Measurements from ENCODE around the gene FARS2.
A peak's percentile ranks its signal among the peaks of the same experiment; 100 is the strongest.

Gene FARS2

GRCh38 chr6:5287205-5287965 is 26.1 kb downstream of the FARS2 start:
- DNase-seq (ENCODE audit: low read depth in 2 of 2), result no peak

GRCh38 chr6:5287966-5288297 is 26.6 kb downstream of the FARS2 start:
- DNase-seq (ENCODE audit: low read depth in 2 of 2), result no peak

GRCh38 chr6:5290097-5290496 is 28.8 kb downstream of the FARS2 start:
- DNase-seq (ENCODE audit: low read depth in 2 of 2), result no peak

DNA sequence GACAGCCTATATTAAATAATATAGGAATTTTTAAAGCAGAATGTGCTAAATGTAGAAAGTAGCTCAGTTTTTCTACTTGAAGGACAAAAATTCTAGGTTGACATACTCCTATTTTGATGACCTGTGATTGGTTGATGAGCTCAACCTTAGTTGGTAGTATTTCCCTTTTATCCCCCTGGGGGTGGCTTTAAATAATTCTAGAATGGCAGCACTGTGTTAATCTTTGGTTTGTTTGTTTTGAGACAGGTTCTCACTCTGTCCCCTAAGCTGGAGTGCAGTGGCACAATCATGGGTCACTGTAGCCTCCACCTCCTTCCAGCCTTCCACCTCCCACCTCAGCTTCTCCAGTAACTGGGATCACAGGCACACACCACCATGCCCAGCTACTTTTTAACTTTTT is 29.2 kb downstream of the FARS2 start:
- no peak for DNase-seq (ENCODE audit: low read depth in 2 of 2)

GRCh38 chr6:5292154-5292553 is 30.8 kb downstream of the FARS2 start:
- no peak for DNase-seq (ENCODE audit: low read depth in 2 of 2)

DNA sequence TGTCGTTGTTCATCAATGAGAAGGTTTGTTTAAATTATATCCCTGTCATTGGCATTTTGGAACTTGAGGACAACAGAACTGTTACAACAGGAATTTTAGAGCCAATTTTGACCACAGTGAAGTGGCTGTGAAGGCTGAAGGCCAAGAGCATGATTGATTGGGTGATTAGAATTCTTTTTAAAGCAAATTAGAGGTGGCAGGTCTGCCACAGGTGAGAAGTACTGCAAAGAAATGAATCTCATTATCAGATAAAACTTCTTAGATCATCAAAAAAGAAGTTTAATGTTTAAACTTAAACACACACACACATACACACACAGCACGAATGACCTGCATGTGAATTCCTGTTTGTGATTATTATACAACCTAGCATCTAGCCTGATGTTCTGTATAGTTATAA is 32.4 kb downstream of the FARS2 start:
- DNase-seq (ENCODE audit: low read depth in 2 of 2), result no peak

DNA sequence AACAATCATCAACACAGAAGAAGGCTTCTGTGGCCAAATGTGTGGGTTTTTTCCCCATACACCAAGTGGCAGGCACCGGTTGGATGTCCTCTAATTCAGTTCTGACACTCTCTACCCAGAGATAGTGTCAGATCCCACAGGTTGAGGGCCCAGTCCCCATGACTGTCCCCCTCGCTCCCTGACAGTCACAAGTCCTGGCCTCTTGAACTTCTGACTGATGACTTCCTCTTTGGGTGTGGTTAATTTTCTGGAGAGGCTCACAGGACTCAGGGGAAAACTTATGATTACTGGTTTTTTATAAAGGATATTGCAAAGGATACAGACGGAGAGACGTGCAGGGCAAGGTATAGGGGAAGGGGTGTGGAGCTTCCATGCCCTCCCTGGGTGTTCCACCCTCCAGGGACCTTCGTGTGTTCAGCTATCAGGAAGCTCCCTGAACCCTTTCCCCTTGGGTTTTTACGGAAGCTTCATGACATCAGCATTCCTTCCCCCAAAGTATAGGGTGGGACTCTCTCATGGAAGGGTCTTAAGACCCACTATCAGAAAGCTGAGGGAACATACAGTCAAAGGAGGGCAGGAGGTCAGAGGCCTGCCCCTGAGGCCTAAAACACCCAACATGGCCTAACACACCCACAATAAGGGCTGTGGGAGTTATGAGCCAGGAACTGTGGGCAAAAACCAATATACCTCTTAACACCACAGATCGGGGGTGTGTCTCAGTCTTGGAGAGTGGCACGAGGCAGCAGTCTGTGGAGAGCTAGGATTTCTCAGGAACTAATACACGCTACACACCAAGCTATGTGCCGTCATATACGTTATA is 33.3 kb downstream of the FARS2 start:
- DNase-seq (ENCODE audit: low read depth in 2 of 2), result no peak

DNA sequence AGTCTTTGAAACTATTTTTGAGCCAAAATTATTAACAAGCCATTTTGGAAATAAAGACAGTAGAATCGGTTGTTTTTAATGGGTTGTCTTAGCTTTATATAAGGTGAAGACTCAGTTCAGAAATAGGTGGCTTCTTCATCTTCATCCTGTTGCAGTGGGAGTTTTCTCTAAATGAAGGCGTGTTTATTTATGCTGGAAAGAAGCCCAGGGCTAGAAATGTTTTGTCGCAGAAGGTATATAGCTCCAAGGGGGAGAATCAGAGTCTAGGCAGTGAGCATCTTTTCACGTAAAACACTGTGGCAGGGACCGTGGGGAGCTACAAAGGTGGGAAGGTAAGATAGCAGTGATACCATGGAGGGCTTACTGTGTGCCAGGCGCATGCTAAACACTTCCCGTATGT is 34.3 kb downstream of the FARS2 start:
- DNase-seq (ENCODE audit: low read depth in 2 of 2), result no peak

DNA sequence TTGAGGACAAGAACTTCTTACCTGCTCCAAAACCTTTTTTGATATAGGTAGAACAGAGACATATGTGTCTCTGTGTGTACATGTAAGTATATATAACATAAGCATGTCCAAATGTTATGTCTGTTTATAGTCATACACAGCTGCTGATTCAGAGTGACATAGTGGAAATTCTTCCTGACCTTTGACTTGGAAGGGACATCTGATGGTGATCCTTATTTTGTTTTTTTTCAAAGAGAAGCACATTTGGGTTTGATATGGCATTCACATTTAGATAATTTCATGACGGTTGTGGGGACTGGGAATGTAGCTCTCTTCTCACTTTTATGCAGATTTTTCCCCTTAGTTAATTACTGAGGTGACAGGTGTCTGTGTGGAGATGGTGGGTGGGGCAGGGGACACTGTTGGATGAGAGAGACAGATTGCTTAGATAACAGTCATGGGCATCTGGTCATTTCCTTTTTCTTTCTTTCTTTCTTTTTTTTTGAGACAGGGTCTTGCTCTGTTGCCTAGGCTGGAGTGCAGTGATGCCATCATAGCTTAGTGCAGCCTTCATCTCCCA is 39.0 kb downstream of the FARS2 start:
- no peak for DNase-seq (ENCODE audit: low read depth in 2 of 2)

DNA sequence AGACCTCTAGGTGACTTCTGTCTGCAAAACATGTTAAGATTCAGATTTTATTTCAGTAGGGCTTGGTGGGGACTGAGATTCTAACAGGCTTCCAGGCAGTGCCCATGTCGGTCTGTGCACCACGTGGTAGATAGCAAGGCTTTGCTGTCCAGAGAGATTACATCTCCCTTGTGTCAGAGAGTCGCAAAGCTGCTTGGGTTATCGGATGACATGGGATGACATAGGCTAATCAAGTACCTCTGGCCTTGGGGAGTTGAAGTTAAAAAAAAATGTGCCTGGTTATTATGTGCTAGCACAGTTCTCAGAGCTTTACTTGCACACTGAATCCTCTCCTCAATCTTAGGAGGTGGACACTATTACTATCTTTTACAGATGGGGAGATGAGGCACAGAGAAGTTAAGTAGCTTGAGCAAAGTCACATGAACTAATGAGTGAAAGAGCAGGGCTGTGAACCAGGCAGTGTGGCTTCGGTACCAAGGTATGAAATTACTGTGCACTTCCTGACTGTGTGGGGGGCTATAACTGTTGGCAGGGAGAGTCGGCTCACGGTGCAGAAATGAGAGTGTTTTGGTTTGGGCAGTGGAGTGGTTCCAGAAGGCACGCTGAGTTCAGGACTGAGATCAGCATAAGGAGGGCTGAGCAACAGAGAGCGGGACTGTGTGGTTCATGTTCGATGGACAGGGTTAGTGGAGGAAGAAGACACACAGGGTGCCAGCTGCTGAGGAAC is 41.1 kb downstream of the FARS2 start:
- DNase-seq (ENCODE audit: low read depth in 2 of 2), result peak; percentile 47 to 51

- DNase-seq (ENCODE audit: low read depth in 2 of 2), result peak in 1 of 2 donors; percentile 60
These were observed 41.8 kb downstream of the FARS2 start for GRCh38 chr6:5302995-5303622.

DNA sequence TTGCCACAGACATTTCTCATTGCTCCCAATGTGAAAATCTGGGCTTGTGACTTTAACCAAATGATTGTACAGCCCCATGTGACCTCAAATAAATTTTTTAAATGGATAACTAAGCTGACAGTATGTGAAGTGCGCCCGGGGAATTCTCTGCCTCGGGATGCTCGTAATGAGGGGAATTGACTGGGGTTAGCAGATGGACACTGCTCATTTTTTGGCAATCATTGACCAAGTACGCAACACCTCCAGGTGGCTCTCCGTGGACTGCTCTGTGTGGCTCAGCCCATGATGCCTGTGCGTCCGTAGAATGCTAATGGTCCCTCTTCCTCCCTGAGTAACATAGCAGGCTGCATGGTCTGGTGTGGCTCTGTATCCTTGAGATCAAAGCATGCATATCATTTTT is 42.4 kb downstream of the FARS2 start:
- DNase-seq (ENCODE audit: low read depth in 2 of 2), result no peak

DNA sequence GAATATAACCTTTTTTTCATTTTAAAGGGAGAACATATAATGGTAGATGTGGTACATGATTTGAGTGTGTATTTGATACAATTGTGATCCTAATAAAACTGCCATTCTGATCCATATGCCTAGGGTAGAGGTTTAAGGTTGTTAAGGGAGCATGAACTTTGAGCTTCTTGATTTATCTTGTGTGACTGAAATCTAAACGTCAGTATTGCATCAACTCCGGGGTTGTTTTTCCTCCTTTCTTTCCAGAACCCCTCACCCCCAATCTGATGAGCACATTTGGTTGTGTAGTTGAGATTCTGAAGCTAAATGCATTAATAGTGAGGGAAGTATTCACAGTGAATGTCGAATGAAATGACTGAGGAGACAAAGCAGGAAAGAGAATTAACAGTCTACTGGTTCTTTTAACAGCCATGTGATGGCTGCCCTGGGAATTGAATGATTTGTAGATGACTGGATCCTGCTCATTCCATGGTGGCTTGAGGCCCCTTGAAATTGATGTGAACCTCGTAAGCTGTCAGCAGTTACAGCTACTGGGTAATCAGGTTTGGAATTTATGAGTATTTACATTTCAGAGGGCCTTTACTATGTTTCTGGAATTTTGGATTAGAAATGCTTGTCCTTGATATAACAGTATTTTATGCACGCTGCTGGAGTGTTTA is 44.8 kb downstream of the FARS2 start:
- DNase-seq (ENCODE audit: low read depth in 2 of 2), result no peak

GRCh38 chr6:5307058-5307457 is 45.7 kb downstream of the FARS2 start:
- DNase-seq (ENCODE audit: low read depth in 2 of 2), result no peak

- no peak for DNase-seq (ENCODE audit: low read depth in 2 of 2)
These were observed 46.8 kb downstream of the FARS2 start for GRCh38 chr6:5308066-5308465.

GRCh38 chr6:5314191-5314865 is 53.0 kb downstream of the FARS2 start:
- no peak for DNase-seq (ENCODE audit: low read depth in 2 of 2)

DNA sequence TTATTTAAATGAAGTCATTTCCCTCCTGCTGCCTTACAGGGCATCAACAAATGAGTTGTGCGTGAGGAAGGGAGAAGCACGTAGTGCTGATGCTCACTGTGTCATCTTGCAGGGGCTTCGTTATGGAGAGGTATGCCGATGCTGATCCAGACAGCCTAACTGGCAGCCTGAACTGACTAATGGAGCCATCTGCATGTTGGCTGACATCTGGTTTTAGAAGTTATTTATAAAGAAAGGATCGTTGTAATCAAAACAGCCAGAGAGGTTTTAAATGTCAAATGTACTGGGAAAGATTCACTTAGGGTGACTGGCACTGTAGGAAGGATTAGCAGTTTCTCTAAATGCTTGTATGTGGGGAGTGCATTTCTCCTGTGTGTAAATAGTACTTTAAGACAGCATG is 54.6 kb downstream of the FARS2 start:
- DNase-seq (ENCODE audit: low read depth in 2 of 2), result no peak

GRCh38 chr6:5316951-5317350 is 55.6 kb downstream of the FARS2 start:
- no peak for DNase-seq (ENCODE audit: low read depth in 2 of 2)

DNA sequence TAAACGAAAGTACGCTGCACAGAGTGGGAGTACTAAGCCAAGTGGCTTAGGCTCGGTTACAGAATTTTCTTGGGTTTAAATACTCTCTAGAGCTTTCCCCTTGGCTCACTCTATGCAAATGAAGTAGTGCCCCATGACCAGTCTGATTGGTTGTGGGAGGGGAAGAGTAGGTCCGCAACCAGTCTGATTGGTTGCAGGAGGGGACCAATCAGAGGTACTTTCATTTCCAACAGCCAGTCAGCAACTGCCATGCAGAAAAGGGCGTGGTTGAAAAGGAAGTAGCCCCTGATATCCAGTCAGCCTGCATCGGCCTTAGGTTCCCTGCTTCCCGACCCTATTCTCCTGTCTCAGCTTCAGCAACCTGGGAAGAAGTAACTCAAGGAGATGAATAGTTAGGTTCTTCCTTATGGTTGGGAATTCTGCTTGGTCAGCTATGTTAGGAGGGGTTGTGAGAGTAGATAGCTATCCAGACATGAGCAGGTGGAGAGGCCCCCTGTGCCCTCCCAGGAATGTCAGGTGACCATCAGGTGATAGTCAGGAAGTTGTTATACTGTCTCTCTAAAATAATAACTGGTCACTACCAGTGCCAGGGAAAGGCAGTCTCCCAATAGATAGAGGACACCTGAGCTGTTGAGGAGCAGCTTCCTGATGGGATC is 57.4 kb downstream of the FARS2 start:
- DNase-seq (ENCODE audit: low read depth in 2 of 2), result no peak

DNA sequence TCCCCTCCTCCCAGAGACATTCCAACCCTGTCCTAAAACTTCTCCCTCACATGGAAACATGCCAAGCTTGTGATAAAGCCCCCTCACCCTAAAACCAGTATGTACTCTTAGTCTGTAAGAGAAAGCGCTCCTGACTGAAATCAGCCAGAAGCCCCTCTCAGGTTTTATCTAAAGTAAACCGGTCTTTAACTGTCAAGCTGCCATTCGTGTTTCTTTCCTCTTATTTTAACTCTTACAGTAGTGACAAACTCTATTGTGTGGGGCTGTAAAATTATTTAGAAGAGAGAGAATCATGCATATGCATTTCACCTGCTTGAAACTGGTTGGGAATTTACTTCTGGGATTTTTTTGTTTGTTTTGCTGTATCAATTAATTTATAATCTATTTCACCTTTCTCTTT is 62.7 kb downstream of the FARS2 start:
- no peak for DNase-seq (ENCODE audit: low read depth in 2 of 2)
